ENCODE measurements around the gene NLK. TPM values are rescaled to one million over a fixed set of nuclear protein-coding genes. Genes with fewer than 3 reads are reported as not detected.
"Not testable (repeated sequence)": the region's sequence is repeated elsewhere in the genome, so short reads cannot be mapped to it uniquely, and the experiment has no call there.

Gene NLK
- polyA plus RNA-seq, 12 donors, result 7.4 to 15.1 (median 9.2) TPM; not detected in 1

DNA sequence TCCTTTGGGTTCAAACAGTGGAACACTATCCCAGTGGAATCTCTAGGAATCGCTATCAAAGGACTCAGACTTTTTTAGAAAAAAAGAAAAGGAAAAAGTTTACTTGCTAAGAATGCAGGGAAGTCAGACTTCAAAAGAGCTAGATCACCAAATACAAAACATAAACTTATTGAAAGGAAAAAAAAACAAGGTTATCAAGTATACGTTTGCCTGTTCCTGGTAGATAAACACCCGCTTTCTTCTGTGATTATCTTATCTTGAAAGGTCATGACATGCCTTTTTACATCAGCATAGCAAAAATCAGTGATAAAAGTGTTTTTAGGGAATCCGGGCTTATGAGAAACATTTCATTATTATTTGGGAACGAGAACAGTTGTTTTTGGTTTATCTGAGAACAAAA lies 147.2 kb downstream of the NLK start:
- no peak for DNase-seq

- no peak for DNase-seq
These were observed 148.5 kb downstream of the NLK start for GRCh38 chr17:28191018-28191417.

DNA sequence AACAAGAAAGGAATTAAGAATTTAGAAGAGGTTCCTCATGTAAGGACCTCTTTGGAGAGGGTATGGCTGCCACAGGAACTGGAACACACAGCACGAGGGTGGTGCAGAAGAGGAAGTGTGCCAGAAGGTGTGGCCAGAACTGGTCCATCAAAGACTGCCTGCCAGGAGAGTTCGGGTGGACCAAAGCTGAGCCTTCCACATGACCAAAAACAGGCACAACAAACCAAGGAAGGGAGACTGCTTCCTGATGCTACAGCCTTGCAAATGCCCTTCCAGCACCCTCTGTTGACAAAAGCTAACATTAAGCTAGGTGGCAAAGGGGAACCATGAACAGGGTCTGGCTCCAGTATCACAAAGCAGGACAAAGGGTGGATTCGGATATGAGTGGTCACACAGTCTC lies 150.8 kb downstream of the NLK start:
- DNase-seq, result no peak

DNA sequence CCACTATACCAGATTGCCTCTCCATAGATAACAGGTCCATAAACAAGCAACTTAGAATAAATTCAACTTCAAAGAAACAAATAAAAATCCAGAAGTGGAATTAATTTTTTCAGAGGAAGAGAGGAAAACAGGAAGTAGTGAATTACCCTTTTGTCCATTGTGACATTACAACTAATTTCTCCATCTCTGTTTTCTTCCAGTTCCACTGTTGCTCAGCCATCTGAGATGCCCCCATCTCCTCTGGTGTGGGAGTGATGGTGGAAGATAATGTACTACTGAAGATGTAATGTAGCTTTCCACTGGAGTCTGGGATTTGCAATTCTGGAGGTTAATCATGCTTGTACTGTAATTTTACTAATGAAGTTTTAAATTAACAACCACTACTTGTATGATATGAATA lies 151.9 kb downstream of the NLK start:
- DNase-seq, result no peak

DNA sequence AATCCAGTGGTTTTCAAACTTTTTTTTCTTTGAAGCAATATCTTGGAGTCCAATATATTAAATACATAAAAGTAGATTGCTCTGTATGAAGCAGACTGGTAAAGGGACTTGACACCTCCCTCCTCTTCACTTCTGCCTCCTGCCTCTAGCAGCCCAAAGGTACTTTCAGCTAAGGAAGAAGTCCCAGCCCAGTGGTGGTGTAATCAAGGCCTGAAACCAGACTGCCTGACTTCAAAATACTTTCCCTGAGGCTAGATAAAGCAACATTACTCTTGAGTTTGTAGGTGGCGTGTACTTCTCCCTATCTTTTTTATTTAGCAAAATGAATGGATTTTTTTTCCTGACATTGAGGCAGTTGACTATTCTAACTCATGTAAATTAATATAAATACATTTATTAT lies 154.2 kb downstream of the NLK start:
- DNase-seq, result no peak

GRCh38 chr17:28199115-28199514 lies 156.6 kb downstream of the NLK start:
- no peak for DNase-seq

- DNase-seq, result no peak
These were observed 157.3 kb downstream of the NLK start for GRCh38 chr17:28199728-28200127.

GRCh38 chr17:28201315-28201714 lies 158.8 kb downstream of the NLK start:
- DNase-seq, result no peak

- DNase-seq, result no peak
These were observed 161.8 kb downstream of the NLK start for GRCh38 chr17:28204244-28204643.

DNA sequence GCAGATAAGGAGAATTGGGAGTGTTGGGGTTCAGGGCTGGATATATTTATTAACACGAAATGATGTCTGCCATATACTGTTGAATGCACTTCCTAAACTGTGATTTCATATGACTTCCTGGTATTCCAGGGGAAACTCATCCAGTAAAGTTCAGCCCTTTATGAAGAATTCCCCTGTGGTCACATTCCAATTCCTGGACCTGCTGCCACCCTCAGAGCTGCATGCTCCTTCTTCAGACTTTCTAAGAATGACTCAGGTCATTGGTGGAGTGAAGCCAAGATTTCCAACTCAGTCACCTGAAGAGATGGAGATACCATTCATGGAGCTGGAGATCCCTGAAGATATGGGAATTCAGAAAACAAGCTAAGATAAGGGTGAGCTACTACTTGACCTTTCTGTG lies 162.3 kb downstream of the NLK start:
- no peak for DNase-seq

DNA sequence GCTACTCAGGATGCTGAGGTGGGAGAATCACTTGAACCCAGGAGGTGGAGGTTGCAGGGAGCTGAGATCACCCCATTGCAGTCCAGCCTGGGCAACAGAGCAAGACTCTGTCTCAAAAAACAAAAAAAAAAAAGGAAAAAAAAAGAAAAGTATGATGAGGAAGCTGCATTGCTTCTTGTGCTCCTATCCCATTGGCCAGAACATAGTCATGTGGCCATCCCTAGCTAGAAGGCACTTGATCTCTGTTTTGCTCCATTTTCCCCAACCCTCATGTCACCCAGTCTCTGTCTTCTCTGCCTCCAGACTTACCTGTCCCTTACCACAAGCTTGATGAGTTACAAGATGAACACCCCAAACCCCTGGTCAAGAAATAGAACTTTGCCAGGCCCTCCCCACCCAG lies 163.8 kb downstream of the NLK start:
- DNase-seq, result no peak

DNA sequence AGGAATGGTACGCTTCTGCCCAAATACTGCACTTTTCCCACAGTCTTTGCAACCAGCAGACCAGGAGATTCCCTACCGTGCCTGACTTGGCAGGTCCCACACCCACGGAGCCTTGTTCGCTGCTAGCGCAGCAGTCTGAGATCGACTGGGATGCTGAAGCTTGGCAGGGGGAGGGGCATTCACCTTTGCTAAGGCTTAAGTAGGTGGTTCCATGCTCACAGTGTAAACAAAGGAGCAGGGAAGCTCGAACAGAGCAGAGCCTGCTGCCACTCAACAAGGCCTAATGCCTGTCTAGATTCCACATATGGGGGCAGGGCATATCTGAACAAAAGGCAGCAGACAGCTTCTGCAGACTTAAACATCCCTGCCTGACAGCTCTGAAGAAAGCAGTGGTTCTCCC lies 169.3 kb downstream of the NLK start:
- DNase-seq, result no peak

DNA sequence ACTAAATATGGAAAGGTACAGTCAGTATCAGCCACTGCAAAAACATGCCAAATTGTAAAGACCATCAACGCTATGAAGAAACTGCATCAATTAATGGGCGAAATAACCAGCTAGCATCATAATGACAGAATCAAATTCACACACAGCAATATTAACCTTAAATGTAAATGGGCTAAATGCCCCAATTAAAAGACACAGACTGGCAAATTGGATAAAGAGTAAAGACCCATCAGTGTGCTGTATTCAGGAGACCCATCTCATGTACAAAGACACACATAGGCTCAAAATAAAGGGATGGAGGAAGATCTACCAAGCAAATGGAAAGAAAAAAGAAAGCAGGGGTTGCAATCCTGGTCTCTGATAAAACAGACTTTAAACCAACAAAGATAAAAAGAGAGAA lies 171.1 kb downstream of the NLK start:
- not testable (repeated sequence) for DNase-seq

DNA sequence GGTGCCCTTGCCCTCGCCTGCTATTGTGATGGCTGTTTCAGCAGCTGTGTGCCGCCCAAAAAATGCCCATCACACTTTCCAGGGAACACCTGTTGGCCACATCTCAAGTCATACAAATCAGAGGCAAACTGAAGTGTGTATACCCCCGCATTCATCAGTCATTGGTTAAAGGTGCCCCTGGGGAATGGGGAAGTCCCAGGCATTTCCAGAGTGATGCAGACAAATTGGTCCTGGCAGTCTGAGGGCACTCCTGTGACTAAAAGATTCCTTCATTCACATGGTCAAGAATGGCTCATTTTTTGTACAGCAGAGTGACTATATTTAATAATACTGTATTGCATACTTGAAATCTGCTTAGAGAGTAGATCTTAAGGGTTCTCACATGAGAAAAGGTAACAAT lies 173.6 kb downstream of the NLK start:
- DNase-seq, result no peak

- no peak for DNase-seq
These were observed 174.1 kb downstream of the NLK start for GRCh38 chr17:28216528-28216927.

GRCh38 chr17:28219771-28220170 lies 177.3 kb downstream of the NLK start:
- DNase-seq, result no peak

- DNase-seq, result no peak
These were observed 179.4 kb downstream of the NLK start for GRCh38 chr17:28221751-28222414.

GRCh38 chr17:28225271-28225670 lies 182.8 kb downstream of the NLK start:
- DNase-seq, result no peak

GRCh38 chr17:28225867-28226266 lies 183.4 kb downstream of the NLK start:
- no peak for DNase-seq

- DNase-seq, result no peak
These were observed 184.3 kb downstream of the NLK start for GRCh38 chr17:28226563-28227315.

DNA sequence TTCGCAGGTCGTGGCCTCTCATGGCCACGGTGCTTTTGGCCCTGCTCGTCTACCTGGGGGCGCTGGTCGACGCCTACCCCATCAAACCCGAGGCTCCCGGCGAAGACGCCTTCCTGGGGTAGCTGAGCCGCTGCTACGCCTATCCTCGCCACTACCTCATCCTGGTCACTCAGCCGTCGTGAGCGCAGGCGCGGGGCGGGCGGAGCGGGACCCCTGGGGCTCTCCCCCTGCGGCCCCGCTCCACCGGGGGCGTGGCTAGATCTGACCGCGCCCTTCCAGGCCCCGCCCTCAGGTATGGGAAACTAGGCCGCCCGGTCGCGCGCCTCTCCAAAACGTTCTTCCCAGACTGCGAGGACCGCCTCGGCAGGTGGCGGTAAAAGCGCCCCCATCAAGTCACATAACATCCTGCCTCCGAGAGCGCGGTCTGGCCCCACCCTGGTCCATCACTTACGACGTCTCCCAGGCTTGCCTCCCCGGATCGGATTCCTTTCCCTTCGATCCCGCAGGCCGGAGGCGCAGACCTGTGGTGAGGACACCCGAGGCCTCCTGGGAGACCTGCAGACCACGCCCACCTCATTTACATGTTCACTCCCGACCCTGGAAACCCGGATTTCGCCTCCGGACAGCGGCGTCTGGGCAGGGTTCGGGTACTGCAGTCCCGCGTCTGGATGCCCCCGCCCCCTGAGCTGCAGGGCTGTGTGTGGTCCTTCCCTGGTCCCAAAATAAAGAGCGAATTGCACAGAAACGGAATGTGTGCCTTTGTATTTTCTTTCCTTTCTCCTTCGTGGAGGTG lies 185.0 kb downstream of the NLK start:
- DNase-seq, result no peak

GRCh38 chr17:28228109-28228840 lies 185.8 kb downstream of the NLK start:
- DNase-seq, result no peak
